ENCODE results near the gene ZKSCAN1. TPM values are rescaled to one million over a fixed set of nuclear protein-coding genes. Genes with fewer than 3 reads are reported as not detected.

ZKSCAN1 gene
- total and polyA plus RNA-seq, 2 experiments from 2014 or later = 11.8 to 19.4 TPM

DNA sequence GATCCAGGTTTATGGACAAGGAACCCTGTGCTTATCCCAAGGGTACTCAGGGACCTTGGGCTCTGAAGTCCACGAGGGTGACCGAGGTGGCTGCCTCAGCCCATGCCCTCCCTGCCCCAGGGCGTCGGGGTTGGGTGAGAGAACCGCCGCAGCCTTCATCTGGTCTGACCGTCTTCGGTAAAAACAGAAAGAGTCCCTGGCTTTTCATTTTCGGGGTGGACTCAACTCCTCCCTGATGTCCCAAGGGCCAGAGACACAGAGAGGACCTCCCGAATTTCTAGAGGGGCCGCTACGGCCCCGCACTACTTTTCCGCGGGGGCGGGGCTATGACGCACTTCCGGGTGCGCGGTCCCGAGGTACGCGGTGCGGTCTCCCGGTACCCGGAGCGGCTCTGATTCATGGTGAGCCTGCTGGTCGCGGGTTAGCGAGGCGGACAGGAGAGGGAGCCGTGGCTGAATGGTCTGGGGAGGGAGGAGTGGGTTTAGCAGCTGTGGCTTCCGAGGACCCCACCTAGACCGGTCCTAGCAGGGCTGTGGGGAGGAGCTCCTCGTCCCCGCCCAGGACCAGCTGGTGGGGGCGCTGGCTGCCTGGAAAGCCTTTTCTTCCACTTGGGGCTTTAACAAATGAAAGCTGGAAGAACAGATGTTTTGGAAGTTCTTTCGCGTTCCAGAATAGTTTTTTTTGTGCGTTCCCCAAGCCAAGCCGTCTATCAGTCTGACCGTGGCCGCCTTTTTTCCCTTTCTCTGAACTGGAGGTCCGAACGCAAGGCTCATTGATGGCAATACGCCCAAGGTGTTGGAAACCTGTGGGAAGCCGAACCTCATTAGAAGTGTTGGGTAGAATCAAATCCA is 34.3 kb downstream of the ZKSCAN1 start, which contains the start of gene ZSCAN21:
TSS of gene ZSCAN21 (plus strand) at position 334 of the 851 bp plus-strand sequence. CDS start 7,233 bp downstream, outside the sequence.
- DNase-seq (ENCODE audit: low spot score) = peak; percentile 96
- H3K27me3 Mint-ChIP-seq (ENCODE audit: insufficient read depth, low read depth, poor library complexity) = peaks cover 15% of the 10 kb centered on the region
- H3K79me2 ChIP-seq (replicated peaks; ENCODE audit: insufficient read depth) = peaks cover 33% of the 10 kb centered on the region
- H3K4me3 ChIP-seq = peak within 1 kb of the TSS; percentile 89
- H3K9me3 Mint-ChIP-seq = no peaks in the 10 kb centered on the region; the same call in 2 of the 3 replicates
- H3K9me2 ChIP-seq (ENCODE audit: insufficient read depth) = peaks cover 10% of the 10 kb centered on the region
- peaks cover 2% of the 10 kb centered on the region; the same call in 1 of the 2 replicates for H3K4me1 ChIP-seq (ENCODE audit: insufficient read depth)
- peak within 1 kb of the TSS; percentile 100 for H2AFZ ChIP-seq
- TF ChIP-seq, protein P1, sequence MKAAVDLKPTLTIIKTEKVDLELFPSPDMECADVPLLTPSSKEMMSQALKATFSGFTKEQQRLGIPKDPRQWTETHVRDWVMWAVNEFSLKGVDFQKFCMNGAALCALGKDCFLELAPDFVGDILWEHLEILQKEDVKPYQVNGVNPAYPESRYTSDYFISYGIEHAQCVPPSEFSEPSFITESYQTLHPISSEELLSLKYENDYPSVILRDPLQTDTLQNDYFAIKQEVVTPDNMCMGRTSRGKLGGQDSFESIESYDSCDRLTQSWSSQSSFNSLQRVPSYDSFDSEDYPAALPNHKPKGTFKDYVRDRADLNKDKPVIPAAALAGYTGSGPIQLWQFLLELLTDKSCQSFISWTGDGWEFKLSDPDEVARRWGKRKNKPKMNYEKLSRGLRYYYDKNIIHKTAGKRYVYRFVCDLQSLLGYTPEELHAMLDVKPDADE (IDR thresholded peaks at IDR 0.05) = peak; percentile 42
- no peak for TF ChIP-seq ZNF331 (CRISPR knock-in tag; IDR thresholded peaks at IDR 0.05; ENCODE audit: low read depth)
- TF ChIP-seq EZH2 (IDR thresholded peaks at IDR 0.05; ENCODE audit: low read depth, unreplicated experiment) = no peak
- 0 out of 2 replicates have a peak, but pooled peaks have one; percentile 50 for TF ChIP-seq ZNF114 (CRISPR knock-in tag; IDR thresholded peaks at IDR 0.05)
- TF ChIP-seq, protein P2, sequence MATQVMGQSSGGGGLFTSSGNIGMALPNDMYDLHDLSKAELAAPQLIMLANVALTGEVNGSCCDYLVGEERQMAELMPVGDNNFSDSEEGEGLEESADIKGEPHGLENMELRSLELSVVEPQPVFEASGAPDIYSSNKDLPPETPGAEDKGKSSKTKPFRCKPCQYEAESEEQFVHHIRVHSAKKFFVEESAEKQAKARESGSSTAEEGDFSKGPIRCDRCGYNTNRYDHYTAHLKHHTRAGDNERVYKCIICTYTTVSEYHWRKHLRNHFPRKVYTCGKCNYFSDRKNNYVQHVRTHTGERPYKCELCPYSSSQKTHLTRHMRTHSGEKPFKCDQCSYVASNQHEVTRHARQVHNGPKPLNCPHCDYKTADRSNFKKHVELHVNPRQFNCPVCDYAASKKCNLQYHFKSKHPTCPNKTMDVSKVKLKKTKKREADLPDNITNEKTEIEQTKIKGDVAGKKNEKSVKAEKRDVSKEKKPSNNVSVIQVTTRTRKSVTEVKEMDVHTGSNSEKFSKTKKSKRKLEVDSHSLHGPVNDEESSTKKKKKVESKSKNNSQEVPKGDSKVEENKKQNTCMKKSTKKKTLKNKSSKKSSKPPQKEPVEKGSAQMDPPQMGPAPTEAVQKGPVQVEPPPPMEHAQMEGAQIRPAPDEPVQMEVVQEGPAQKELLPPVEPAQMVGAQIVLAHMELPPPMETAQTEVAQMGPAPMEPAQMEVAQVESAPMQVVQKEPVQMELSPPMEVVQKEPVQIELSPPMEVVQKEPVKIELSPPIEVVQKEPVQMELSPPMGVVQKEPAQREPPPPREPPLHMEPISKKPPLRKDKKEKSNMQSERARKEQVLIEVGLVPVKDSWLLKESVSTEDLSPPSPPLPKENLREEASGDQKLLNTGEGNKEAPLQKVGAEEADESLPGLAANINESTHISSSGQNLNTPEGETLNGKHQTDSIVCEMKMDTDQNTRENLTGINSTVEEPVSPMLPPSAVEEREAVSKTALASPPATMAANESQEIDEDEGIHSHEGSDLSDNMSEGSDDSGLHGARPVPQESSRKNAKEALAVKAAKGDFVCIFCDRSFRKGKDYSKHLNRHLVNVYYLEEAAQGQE (IDR thresholded peaks at IDR 0.05; ENCODE audit: unreplicated experiment) = no peak
- no peak for TF ChIP-seq NANOG (IDR thresholded peaks at IDR 0.05; ENCODE audit: borderline replicate concordance)
- TF ChIP-seq CREB1 (CRISPR knock-in tag; IDR thresholded peaks at IDR 0.05; ENCODE audit: low read depth) = peak; percentile 96
- TF ChIP-seq STAT1 (IDR thresholded peaks at IDR 0.05; ENCODE audit: unreplicated experiment) = no peak
- peak; percentile 89 for TF ChIP-seq POLR2AphosphoS5 (IDR thresholded peaks at IDR 0.05; ENCODE audit: low read depth)
- TF ChIP-seq EZH2phosphoT487 (IDR thresholded peaks at IDR 0.05; ENCODE audit: unreplicated experiment) = no peak
- TF ChIP-seq, protein P3, sequence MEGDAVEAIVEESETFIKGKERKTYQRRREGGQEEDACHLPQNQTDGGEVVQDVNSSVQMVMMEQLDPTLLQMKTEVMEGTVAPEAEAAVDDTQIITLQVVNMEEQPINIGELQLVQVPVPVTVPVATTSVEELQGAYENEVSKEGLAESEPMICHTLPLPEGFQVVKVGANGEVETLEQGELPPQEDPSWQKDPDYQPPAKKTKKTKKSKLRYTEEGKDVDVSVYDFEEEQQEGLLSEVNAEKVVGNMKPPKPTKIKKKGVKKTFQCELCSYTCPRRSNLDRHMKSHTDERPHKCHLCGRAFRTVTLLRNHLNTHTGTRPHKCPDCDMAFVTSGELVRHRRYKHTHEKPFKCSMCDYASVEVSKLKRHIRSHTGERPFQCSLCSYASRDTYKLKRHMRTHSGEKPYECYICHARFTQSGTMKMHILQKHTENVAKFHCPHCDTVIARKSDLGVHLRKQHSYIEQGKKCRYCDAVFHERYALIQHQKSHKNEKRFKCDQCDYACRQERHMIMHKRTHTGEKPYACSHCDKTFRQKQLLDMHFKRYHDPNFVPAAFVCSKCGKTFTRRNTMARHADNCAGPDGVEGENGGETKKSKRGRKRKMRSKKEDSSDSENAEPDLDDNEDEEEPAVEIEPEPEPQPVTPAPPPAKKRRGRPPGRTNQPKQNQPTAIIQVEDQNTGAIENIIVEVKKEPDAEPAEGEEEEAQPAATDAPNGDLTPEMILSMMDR (conservative IDR thresholded peaks at IDR 0.05; ENCODE audit: low read depth in 2 of 2) = peak; percentile 9 to 19; a peak in 3 of 4 replicates
- TF ChIP-seq, protein P4, sequence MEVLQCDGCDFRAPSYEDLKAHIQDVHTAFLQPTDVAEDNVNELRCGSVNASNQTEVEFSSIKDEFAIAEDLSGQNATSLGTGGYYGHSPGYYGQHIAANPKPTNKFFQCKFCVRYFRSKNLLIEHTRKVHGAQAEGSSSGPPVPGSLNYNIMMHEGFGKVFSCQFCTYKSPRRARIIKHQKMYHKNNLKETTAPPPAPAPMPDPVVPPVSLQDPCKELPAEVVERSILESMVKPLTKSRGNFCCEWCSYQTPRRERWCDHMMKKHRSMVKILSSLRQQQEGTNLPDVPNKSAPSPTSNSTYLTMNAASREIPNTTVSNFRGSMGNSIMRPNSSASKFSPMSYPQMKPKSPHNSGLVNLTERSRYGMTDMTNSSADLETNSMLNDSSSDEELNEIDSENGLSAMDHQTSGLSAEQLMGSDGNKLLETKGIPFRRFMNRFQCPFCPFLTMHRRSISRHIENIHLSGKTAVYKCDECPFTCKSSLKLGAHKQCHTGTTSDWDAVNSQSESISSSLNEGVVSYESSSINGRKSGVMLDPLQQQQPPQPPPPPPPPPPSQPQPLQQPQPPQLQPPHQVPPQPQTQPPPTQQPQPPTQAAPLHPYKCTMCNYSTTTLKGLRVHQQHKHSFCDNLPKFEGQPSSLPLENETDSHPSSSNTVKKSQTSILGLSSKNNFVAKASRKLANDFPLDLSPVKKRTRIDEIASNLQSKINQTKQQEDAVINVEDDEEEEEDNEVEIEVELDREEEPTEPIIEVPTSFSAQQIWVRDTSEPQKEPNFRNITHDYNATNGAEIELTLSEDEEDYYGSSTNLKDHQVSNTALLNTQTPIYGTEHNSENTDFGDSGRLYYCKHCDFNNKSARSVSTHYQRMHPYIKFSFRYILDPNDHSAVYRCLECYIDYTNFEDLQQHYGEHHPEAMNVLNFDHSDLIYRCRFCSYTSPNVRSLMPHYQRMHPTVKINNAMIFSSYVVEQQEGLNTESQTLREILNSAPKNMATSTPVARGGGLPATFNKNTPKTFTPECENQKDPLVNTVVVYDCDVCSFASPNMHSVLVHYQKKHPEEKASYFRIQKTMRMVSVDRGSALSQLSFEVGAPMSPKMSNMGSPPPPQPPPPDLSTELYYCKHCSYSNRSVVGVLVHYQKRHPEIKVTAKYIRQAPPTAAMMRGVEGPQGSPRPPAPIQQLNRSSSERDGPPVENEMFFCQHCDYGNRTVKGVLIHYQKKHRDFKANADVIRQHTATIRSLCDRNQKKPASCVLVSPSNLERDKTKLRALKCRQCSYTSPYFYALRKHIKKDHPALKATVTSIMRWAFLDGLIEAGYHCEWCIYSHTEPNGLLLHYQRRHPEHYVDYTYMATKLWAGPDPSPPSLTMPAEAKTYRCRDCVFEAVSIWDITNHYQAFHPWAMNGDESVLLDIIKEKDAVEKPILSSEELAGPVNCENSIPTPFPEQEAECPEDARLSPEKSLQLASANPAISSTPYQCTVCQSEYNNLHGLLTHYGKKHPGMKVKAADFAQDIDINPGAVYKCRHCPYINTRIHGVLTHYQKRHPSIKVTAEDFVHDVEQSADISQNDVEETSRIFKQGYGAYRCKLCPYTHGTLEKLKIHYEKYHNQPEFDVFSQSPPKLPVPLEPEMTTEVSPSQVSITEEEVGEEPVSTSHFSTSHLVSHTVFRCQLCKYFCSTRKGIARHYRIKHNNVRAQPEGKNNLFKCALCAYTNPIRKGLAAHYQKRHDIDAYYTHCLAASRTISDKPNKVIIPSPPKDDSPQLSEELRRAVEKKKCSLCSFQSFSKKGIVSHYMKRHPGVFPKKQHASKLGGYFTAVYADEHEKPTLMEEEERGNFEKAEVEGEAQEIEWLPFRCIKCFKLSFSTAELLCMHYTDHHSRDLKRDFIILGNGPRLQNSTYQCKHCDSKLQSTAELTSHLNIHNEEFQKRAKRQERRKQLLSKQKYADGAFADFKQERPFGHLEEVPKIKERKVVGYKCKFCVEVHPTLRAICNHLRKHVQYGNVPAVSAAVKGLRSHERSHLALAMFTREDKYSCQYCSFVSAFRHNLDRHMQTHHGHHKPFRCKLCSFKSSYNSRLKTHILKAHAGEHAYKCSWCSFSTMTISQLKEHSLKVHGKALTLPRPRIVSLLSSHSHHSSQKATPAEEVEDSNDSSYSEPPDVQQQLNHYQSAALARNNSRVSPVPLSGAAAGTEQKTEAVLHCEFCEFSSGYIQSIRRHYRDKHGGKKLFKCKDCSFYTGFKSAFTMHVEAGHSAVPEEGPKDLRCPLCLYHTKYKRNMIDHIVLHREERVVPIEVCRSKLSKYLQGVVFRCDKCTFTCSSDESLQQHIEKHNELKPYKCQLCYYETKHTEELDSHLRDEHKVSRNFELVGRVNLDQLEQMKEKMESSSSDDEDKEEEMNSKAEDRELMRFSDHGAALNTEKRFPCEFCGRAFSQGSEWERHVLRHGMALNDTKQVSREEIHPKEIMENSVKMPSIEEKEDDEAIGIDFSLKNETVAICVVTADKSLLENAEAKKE (CRISPR knock-in tag; IDR thresholded peaks at IDR 0.05) = no peak
- H3F3A ChIP-seq (replicated peaks; ENCODE audit: low read depth) = peaks cover 13% of the 10 kb centered on the region; the same call in 1 of the 2 replicates
- peak within 1 kb of the TSS; percentile 98 for H3K4me2 ChIP-seq
- no peaks in the 10 kb centered on the region for H3K27me3 ChIP-seq (ENCODE audit: insufficient read depth)
- peak within 1 kb of the TSS; percentile 91 for H3K4me3 Mint-ChIP-seq
- peak within 1 kb of the TSS; percentile 96 for H3K27ac ChIP-seq (ENCODE audit: low read depth)
- H4K20me1 ChIP-seq (replicated peaks; ENCODE audit: insufficient read depth) = no peaks in the 10 kb centered on the region
- ATAC-seq = peak; percentile 96
- peaks cover 8% of the 10 kb centered on the region for H3K4me1 Mint-ChIP-seq
- H3K36me3 Mint-ChIP-seq (ENCODE audit: low read depth) = peaks cover 15% of the 10 kb centered on the region
- peak within 1 kb of the TSS; percentile 96 for H3K27ac Mint-ChIP-seq
- no peaks in the 10 kb centered on the region for H3K36me3 ChIP-seq (ENCODE audit: insufficient read depth)

All from GM23338 (cell line).